Measurements from ENCODE around the gene GRIP1.

The GRIP1 gene

GRCh38 chr12:66693901-66694513 lies 15.1 kb upstream of the GRIP1 start:
- DNase-seq = no peak

GRCh38 chr12:66692986-66693385 lies 14.1 kb upstream of the GRIP1 start:
- DNase-seq = no peak

- no peak for DNase-seq
Observed at GRCh38 chr12:66692170-66692569, 13.3 kb upstream of the GRIP1 start.

GRCh38 chr12:66688846-66689439 lies 10.1 kb upstream of the GRIP1 start:
- no peak for DNase-seq

GRCh38 chr12:66684222-66684621 lies 5.3 kb upstream of the GRIP1 start:
- DNase-seq = no peak

GRCh38 chr12:66683822-66684221 lies 4.9 kb upstream of the GRIP1 start:
- DNase-seq = no peak

- DNase-seq = no peak
Observed at GRCh38 chr12:66683073-66683472, 4.2 kb upstream of the GRIP1 start.

- no peak for DNase-seq
Observed at GRCh38 chr12:66679461-66680084, 697 bp upstream of the GRIP1 start.

GRCh38 chr12:66676241-66676640 lies 2.6 kb downstream of the GRIP1 start:
- no peak for DNase-seq

- DNase-seq = no peak
Observed at GRCh38 chr12:66674495-66675122, 4.3 kb downstream of the GRIP1 start.

GRCh38 chr12:66669541-66669940 lies 9.3 kb downstream of the GRIP1 start:
- no peak for DNase-seq

- DNase-seq = no peak
Observed at GRCh38 chr12:66668311-66668710, 10.6 kb downstream of the GRIP1 start.

GRCh38 chr12:66667906-66668305 lies 11.0 kb downstream of the GRIP1 start:
- DNase-seq = no peak

- no peak for DNase-seq
Observed at GRCh38 chr12:66666481-66666880, 12.4 kb downstream of the GRIP1 start.

- no peak for DNase-seq
Observed at GRCh38 chr12:66665435-66665985, 13.4 kb downstream of the GRIP1 start.

GRCh38 chr12:66664076-66664475 lies 14.8 kb downstream of the GRIP1 start:
- no peak for DNase-seq

GRCh38 chr12:66663611-66664010 lies 15.3 kb downstream of the GRIP1 start:
- DNase-seq = no peak

- no peak for DNase-seq
Observed at GRCh38 chr12:66662729-66663128, 16.1 kb downstream of the GRIP1 start.

GRCh38 chr12:66662179-66662578 lies 16.7 kb downstream of the GRIP1 start:
- no peak for DNase-seq

- no peak for DNase-seq
Observed at GRCh38 chr12:66661357-66661756, 17.5 kb downstream of the GRIP1 start.

GRCh38 chr12:66653796-66654195 lies 25.1 kb downstream of the GRIP1 start:
- DNase-seq = no peak

GRCh38 chr12:66648033-66648735 lies 30.7 kb downstream of the GRIP1 start:
- no peak for DNase-seq

- no peak for DNase-seq
Observed at GRCh38 chr12:66647034-66647691, 31.7 kb downstream of the GRIP1 start.
